AG09309 (cell line): ENCODE data around the gene PSMD5.
A peak's percentile ranks its signal among the peaks of the same experiment; 100 is the strongest.

Experiments used
- DNase-seq: peaks from one replicate; pipeline ENCODE4 v3.0.0-alpha.2; 2010; ENCODE audit warnings: low read depth
- H3K4me3 ChIP-seq: 2 replicates; pipeline ENCODE4 v1.5.1; 2011; ENCODE audit warnings: mild to moderate bottlenecking, low read depth, low read length, moderate library complexity; ENCODE audit not compliant: control insufficient read depth
- TF ChIP-seq, protein P1 (sequence below): IDR thresholded peaks from 2 replicates; pipeline ENCODE4 v1.5.1; 2011; ENCODE audit warnings: mild to moderate bottlenecking, low read depth, low read length, inconsistent platforms; ENCODE audit not compliant: insufficient read depth, control insufficient read depth; ENCODE audit errors: missing control alignments

The PSMD5 gene

DNA sequence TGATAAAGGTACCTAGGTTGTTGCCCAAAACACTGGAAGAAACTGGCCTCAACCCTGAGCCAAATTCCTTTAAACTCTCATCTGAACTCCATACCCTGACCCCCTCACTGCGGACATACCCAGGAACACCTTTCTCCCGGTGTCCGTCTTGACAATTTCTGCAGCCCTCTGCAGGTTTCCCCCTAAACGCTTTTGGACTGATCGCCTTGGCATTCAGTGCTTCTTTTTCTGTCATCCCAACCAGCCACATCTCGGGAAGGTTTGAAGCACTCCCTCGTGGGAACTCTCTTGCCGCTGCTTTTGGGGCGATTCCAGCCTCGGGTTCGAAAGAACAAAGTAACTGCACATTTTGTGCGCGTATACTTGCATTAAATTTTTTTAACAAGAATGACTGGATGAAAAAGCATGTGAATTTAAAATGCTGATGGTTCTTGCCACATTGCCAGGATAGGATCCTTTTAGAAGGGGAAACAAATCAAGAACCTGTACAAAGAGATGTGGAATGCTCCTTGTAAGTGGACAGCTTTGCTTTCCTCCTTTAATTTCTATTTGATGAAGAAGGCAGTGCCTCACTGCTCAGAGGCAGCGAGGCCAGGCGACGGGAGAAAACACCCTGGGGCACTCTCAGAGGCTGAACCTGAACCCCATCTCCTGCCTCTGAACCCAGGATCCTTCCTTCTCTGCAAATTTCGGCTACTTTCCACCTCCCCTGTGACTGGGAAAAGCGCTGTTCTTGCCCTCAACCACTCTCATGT is 615 bp downstream of the PSMD5 start:
- no peak for DNase-seq
- TF ChIP-seq, protein P1, sequence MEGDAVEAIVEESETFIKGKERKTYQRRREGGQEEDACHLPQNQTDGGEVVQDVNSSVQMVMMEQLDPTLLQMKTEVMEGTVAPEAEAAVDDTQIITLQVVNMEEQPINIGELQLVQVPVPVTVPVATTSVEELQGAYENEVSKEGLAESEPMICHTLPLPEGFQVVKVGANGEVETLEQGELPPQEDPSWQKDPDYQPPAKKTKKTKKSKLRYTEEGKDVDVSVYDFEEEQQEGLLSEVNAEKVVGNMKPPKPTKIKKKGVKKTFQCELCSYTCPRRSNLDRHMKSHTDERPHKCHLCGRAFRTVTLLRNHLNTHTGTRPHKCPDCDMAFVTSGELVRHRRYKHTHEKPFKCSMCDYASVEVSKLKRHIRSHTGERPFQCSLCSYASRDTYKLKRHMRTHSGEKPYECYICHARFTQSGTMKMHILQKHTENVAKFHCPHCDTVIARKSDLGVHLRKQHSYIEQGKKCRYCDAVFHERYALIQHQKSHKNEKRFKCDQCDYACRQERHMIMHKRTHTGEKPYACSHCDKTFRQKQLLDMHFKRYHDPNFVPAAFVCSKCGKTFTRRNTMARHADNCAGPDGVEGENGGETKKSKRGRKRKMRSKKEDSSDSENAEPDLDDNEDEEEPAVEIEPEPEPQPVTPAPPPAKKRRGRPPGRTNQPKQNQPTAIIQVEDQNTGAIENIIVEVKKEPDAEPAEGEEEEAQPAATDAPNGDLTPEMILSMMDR: no peak
- H3K4me3 ChIP-seq: peak overlapping the region; percentile 66

DNA sequence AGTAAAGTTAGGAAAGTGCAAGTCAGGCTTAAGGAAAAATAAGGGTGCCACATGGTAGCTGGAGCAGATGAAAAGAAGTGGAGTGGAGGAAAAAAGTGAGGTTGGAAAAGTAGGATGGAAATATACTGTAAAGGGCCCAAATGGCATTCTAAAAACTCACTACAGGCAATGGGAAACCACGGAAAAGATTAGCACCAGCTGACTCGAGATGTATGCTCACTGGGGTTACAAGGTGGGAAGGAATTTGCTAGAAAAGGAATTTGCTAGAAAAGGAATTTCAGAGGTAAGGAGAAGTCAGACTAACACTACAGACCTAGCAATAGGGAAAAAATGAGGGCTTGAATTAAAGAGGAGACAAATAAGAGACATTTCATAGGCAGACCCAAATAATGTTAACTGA is 3.6 kb downstream of the PSMD5 start:
- TF ChIP-seq, protein P1: no peak
- no peak for DNase-seq
- H3K4me3 ChIP-seq: no peak overlapping the region

DNA sequence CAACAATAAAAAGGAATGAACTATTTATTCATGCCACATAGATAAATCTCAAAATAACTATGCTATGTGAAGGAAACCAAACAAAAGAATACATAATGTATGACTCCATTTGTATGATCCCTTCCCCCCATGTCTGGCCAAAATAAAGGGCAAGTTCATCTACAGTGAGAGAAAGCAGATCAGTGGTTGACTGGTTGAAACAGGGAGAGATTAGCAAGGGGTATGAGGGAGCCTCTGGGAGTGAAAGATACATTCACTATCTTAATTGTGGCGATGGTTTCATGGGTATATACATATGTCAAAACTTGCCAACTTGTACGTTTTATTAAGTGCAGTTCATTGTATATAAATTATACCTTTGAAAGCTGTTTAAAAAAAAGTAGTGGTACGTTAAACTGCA is 4.8 kb downstream of the PSMD5 start:
- DNase-seq: no peak

DNA sequence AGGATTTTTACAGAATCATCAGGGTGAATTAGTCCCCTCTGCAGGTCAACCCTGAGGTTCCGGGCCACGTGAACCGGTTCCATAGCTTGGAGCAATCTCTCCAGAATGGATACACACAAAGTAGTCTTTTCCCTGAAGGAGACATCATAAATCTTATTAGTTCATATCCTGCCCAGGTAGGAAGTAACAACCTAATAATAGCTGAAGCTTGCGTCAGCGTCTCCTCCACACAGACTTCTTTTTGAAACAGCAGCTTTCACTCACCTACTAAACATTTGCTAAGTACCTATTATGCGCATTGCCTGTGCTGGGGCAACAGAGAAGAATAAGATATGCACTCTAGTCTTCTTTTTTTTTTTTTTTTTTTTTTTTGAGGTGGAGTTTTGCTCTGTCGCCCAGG is 9.4 kb downstream of the PSMD5 start:
- no peak for DNase-seq
- TF ChIP-seq, protein P1: no peak
- no peak overlapping the region for H3K4me3 ChIP-seq

More for the DNA sequence above, 4.8 kb downstream of the PSMD5 start:
- H3K4me3 ChIP-seq: no peak overlapping the region
- TF ChIP-seq, protein P1: no peak

DNA sequence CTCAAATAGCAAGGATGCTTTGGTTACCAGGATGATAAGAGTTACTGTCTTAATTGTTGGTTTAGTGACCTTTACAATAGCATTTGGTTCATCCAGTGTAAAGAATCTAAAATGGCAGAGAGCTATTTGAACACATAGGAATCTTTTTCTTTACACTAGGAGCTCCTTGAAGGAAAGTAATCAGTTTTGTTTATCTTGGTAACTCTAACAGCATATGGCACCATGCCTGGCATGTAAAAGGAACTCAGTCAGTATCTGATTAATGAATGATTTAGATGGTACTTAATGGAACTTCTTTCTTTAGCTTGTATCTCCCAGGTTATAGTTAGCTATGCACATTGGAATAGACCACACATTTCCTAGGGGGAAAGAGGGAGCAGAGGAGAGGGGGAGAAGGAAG is 9.9 kb downstream of the PSMD5 start:
- TF ChIP-seq, protein P1: no peak
- no peak overlapping the region for H3K4me3 ChIP-seq
- DNase-seq: no peak

DNA sequence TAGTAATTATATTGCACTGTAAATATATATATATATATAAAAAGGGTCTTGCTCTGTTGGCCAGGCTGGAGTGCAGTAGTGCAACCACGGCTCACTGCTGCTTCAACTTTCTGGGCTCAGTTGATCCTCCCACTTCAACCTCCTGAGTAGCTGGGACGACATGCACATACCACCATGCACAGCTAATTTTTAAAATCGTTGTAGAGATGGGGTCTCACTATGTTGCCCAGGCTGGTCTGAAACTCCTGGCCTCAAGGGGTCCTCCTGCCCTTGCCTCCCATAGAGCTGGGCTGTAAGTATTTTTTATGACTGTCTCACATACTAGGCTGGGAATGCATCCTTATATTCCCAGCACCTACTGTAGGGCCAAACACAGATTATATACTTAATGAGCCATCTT is 11.9 kb downstream of the PSMD5 start:
- DNase-seq: no peak

More for the DNA sequence above, 11.9 kb downstream of the PSMD5 start:
- H3K4me3 ChIP-seq: no peak overlapping the region
- TF ChIP-seq, protein P1: no peak
